ENCODE results near the gene DENND2C. TPM values are rescaled to one million over a fixed set of nuclear protein-coding genes. Genes with fewer than 3 reads are reported as not detected.

DENND2C gene
- total RNA-seq, 4 donors from 2014 or later, result 0.80 to 2.5 (median 1.4) TPM

GRCh38 chr1:114540821-114541220 is 129.0 kb downstream of the DENND2C start:
- H3K27me3 ChIP-seq, result no peaks in the 10 kb centered on the region
- in situ Hi-C loops (cut with MboI; ENCODE audit: low pct_ligation_motif_present in 1 of 4, low pct_unique_long_range_greater_than_20kb in 1 of 4, low sequenced_read_pairs in 3 of 4), result no loop called here
- intact Hi-C loops (cut with DNase I; ENCODE audit: low total_unique reads), result no loop called here
- H3K4me1 ChIP-seq, result no peaks in the 10 kb centered on the region
- no peak for TF ChIP-seq CTCF (IDR thresholded peaks at IDR 0.05)
- TF ChIP-seq POLR2A (IDR thresholded peaks at IDR 0.05), result no peak
- TF ChIP-seq POLR2AphosphoS5 (IDR thresholded peaks at IDR 0.05), result no peak
- no peak for TF ChIP-seq EP300 (IDR thresholded peaks at IDR 0.05; ENCODE audit: low read depth)
- H3K36me3 ChIP-seq, result no peaks in the 10 kb centered on the region
- H3K27ac ChIP-seq, result no peak overlapping the region
- H3K9me3 ChIP-seq, result no peaks in the 10 kb centered on the region
- 54 to 75% methylated on average over 4 to 6 of the region's 6 CpGs for WGBS, 2 donors (ENCODE audit: low coverage in 1 of 2)
- H3K4me3 ChIP-seq, result no peak overlapping the region
- DNase-seq, result no peak

GRCh38 chr1:114540272-114540671 is 129.6 kb downstream of the DENND2C start:
- H3K4me1 ChIP-seq, result no peaks in the 10 kb centered on the region
- no peak overlapping the region for H3K27ac ChIP-seq
- 56 to 64% methylated on average over 3 of the region's 3 CpGs for WGBS, 2 donors (ENCODE audit: low coverage in 1 of 2)
- H3K4me3 ChIP-seq, result no peak overlapping the region
- intact Hi-C loops (cut with DNase I; ENCODE audit: low total_unique reads) (no loop called here), in situ Hi-C loops (cut with MboI; ENCODE audit: low pct_ligation_motif_present in 1 of 4, low pct_unique_long_range_greater_than_20kb in 1 of 4, low sequenced_read_pairs in 3 of 4) (no loop called here)
- no peak for TF ChIP-seq POLR2A (IDR thresholded peaks at IDR 0.05)
- no peak for TF ChIP-seq POLR2AphosphoS5 (IDR thresholded peaks at IDR 0.05)
- no peaks in the 10 kb centered on the region for H3K27me3 ChIP-seq
- H3K9me3 ChIP-seq, result no peaks in the 10 kb centered on the region
- no peaks in the 10 kb centered on the region for H3K36me3 ChIP-seq
- no peak for DNase-seq

GRCh38 chr1:114536043-114536442 is 133.8 kb downstream of the DENND2C start:
- in situ Hi-C loops (cut with MboI; ENCODE audit: low pct_ligation_motif_present in 1 of 4, low pct_unique_long_range_greater_than_20kb in 1 of 4, low sequenced_read_pairs in 3 of 4), result no loop called here
- WGBS, 2 donors (ENCODE audit: low coverage in 1 of 2), result 90% methylated on average over 7 of the region's 7 CpGs; no CpG with 5 or more reads in 1 of the 2 donors
- intact Hi-C loops (cut with DNase I; ENCODE audit: low total_unique reads), result no loop called here
- Histone ChIP-seq H3K27ac (no peak overlapping the region), H3K36me3 (no peaks in the 10 kb centered on the region), H3K9me3 (no peaks in the 10 kb centered on the region), H3K4me3 (no peak overlapping the region), H3K4me1 (no peaks in the 10 kb centered on the region), H3K27me3 (no peaks in the 10 kb centered on the region)
- DNase-seq, result no peak
- no peak for TF ChIP-seq POLR2AphosphoS5 (IDR thresholded peaks at IDR 0.05)
- no peak for TF ChIP-seq POLR2A (IDR thresholded peaks at IDR 0.05)
- no peak for TF ChIP-seq EP300 (IDR thresholded peaks at IDR 0.05; ENCODE audit: low read depth)
- no peak for TF ChIP-seq CTCF (IDR thresholded peaks at IDR 0.05)

- in situ Hi-C loops (cut with MboI; ENCODE audit: low pct_ligation_motif_present in 1 of 4, low pct_unique_long_range_greater_than_20kb in 1 of 4, low sequenced_read_pairs in 3 of 4), result no loop called here
- intact Hi-C loops (cut with DNase I; ENCODE audit: low total_unique reads), result no loop called here
- H3K9me3 ChIP-seq, result no peaks in the 10 kb centered on the region
- no peak for DNase-seq
- H3K27ac ChIP-seq, result no peak overlapping the region
- no peak for TF ChIP-seq POLR2AphosphoS5 (IDR thresholded peaks at IDR 0.05)
- TF ChIP-seq POLR2A (IDR thresholded peaks at IDR 0.05), result no peak
- no peak for TF ChIP-seq CTCF (IDR thresholded peaks at IDR 0.05)
- TF ChIP-seq EP300 (IDR thresholded peaks at IDR 0.05; ENCODE audit: low read depth), result no peak
- H3K4me3 ChIP-seq, result no peak overlapping the region
- H3K4me1 ChIP-seq, result no peaks in the 10 kb centered on the region
- 33% methylated on average over 1 of the region's 1 CpG; no CpG with 5 or more reads in 1 of the 2 donors for WGBS, 2 donors (ENCODE audit: low coverage in 1 of 2)
- no peaks in the 10 kb centered on the region for H3K36me3 ChIP-seq
- no peaks in the 10 kb centered on the region for H3K27me3 ChIP-seq
Measured at GRCh38 chr1:114535401-114535800, 134.4 kb downstream of the DENND2C start.

Small RNA genes lying within 50 kb of the gene (small RNA-seq; reads per million reads assigned to genes)
- gene RN7SL432P, result 0 reads per million in 4 donors

Other genes starting within 250 kb of the DENND2C start
- gene TRIM33, start 158.8 kb downstream of the DENND2C start, total RNA-seq, result 10 to 100 TPM; 35.4 to 53.7 (median 44.1) TPM
- 10 to 100 TPM; 22.4 to 26.5 (median 24.5) TPM for gene BCAS2, start 88.4 kb downstream of the DENND2C start, total RNA-seq
- 1 to 10 TPM in 2 of 4 donors, under 1 TPM in 1, not detected in 1; 0.82 to 3.2 (median 1.9) TPM for gene AMPD1, start 25.5 kb upstream of the DENND2C start, total RNA-seq
- 10 to 100 TPM; 14.5 to 56.3 (median 44.6) TPM for gene NRAS, start 46.7 kb upstream of the DENND2C start, total RNA-seq
- gene CSDE1, start 87.9 kb upstream of the DENND2C start, total RNA-seq, result 1,000 to 10,000 TPM in 1 of 4 donors, 100 to 1,000 TPM in 3; 264 to 1,040 (median 739) TPM
- 10 to 100 TPM; 20.9 to 44.5 (median 35.3) TPM for gene SIKE1, start 110.6 kb upstream of the DENND2C start, total RNA-seq
- not detected for gene SYCP1, start 184.8 kb upstream of the DENND2C start, total RNA-seq